HAP-1 (cell line): ENCODE data around the gene ING5.

Experiments
- DNase-seq, 2 experiments: peaks; one replicate each; pipeline ENCODE4 v3.0.0-alpha.2; 2016 to 2020; ENCODE audit warnings: low spot score in 2 of 2
- H3K27me3 ChIP-seq: fragments of 250-450 bp; sonication (Bioruptor Pico); 2 replicates; pipeline ENCODE4 v1.5.1; 2020; ENCODE audit warnings: low read depth, mild to moderate bottlenecking, moderate library complexity
- H3K36me3 ChIP-seq: fragments of 250-450 bp; sonication (Bioruptor Pico); replicated peaks from 2 replicates; pipeline ENCODE4 v1.5.1; 2020; ENCODE audit warnings: mild to moderate bottlenecking
- H3K4me1 ChIP-seq: fragments of 250-450 bp; sonication (Bioruptor Pico); 2 replicates; pipeline ENCODE4 v1.5.1; 2020; ENCODE audit warnings: mild to moderate bottlenecking
- H3K4me3 ChIP-seq: fragments of 250-450 bp; sonication (Bioruptor Pico); 2 replicates; pipeline ENCODE4 v1.5.1; 2020; ENCODE audit warnings: mild to moderate bottlenecking, moderate library complexity
- H3K9me3 ChIP-seq: fragments of 250-450 bp; sonication (Bioruptor Pico); 2 replicates; pipeline ENCODE4 v1.5.1; 2020; ENCODE audit warnings: mild to moderate bottlenecking, moderate library complexity
- in situ Hi-C: fragments of 300-500 bp; cut with MboI; formaldehyde crosslinking; loops from 3 replicates; pipeline ENCODE4 v1.14.3; 2020; ENCODE audit warnings: low sequenced_read_pairs, inconsistent platforms, mixed read lengths

Gene ING5

DNA sequence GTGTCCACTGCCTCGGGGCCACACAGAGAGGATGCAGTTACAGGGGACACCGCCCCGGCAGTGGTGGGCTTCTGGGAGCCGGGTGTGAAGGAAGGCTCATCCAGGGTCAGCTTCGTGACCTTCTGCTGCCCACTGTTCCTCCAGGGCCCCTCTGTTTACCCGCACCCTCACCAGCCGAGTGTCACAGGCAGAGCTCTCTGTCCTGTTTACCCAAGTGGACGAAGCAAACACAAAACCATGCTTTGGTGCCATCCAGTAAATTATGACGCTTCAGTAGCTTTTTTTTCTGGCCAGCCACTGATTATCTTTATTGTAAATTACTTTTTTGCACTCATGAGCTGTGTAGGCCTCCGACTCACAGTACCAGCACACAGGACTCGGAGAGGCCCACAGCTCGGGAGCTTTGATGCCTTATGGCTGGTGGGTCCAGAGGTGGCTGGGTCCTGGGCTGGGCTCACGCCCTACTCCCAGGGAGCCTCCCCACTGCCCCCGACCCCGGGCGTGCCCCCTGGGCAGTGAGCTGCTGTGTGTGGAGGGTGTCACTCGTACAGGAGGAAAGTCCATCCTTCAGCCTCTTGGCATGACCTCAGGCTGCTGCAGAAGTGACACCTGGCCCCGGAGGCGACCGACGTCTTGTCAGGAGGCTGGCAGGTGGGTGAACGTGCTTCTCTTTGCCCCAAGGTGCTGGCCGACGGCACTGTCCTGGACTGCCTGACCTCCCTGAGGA lies 42.4 kb downstream of the ING5 start:
- DNase-seq = no peak
- in situ Hi-C loops = no loop called here

DNA sequence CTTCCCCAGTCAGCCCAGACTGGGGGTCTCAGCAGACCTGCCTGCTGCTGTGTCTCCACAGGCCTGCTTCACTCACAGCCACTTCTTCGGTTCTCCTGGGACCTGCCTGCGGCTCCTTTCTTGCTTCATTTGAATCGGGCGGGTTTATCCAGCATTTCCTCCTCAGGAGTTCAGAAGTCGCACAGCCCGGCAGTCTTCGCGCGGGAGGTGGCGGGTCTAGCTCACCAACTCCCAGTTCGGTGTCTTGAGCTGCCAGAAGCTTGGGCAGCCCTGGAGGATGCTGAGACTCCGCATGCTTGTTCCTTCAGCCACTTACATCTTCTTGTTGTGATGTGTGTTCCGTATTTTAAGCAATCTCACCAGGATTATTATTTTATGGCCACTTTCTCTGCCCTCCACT lies 43.4 kb downstream of the ING5 start:
- DNase-seq = no peak
- H3K27me3 ChIP-seq = no peaks in the 10 kb centered on the region
- in situ Hi-C loops = no loop called here
- peaks cover 37% of the 10 kb centered on the region for H3K36me3 ChIP-seq
- no peaks in the 10 kb centered on the region for H3K9me3 ChIP-seq
- H3K4me3 ChIP-seq = no peak overlapping the region
- no peaks in the 10 kb centered on the region for H3K4me1 ChIP-seq

More for the DNA sequence above, 42.4 kb downstream of the ING5 start:
- H3K4me3 ChIP-seq = no peak overlapping the region
- no peaks in the 10 kb centered on the region for H3K9me3 ChIP-seq
- H3K27me3 ChIP-seq = no peaks in the 10 kb centered on the region
- H3K4me1 ChIP-seq = no peaks in the 10 kb centered on the region
- peaks cover 33% of the 10 kb centered on the region for H3K36me3 ChIP-seq

DNA sequence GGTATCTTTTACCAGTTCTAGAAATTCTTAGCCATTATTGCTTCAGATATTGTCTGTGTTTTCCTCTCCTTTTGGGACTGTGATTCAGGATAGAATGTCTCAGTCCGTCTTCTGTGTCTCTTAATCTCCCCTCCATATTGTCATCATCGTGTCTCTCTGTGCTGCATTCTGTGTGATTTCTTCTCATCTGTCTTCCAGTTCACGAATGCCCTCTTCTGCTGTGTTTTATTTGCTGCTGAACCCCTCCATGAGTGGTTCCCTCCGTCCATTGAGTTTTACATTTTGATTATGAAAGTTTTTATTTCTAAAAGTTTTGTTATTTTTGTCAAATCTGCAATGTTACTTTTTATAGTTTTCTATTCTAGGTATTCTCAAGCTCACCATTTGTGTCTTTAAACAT lies 44.2 kb downstream of the ING5 start:
- in situ Hi-C loops = no loop called here

DNA sequence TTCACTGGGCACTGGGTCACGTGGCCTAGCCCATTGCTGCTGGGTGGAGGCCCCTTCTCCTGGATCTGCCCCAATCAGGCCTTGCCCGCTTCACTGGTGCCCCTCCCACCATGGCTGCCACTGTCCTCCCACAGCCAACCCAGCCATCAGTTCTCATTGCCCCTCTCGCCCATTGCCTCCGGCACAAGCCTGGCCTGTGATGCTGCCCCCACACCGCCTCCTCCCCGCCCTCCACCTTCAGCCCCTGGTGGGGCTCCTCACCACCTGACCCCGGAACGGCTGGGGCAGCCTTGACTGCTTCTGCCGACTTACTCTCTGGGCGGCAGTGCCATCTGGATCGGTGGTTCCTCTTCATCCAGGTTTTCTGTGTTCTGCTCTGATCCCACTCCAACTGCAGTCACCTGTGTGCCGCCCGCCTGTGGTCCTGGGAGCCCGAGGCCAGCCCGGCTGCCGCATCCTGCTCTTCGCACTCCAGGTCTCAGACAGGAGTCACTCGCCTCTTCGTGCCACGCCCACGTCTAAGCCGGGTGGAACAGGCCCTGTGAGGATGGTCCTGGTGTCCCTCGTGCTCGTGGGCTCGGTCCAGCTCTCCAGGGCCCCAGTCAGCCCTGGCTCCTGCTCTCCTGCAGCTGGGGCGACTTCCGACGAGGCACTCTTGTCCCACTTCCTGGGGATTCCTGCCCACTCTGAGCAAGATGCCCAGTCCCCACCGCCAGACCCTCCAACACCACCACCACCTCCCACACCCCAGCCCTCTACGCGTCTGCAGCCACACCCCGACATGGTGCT lies 46.8 kb downstream of the ING5 start:
- Histone ChIP-seq H3K36me3 (peaks cover 43% of the 10 kb centered on the region), H3K4me3 (no peak overlapping the region), H3K27me3 (no peaks in the 10 kb centered on the region), H3K4me1 (no peaks in the 10 kb centered on the region), H3K9me3 (no peaks in the 10 kb centered on the region)
- DNase-seq = no peak
- in situ Hi-C loops = no loop called here

More for the DNA sequence above, 44.2 kb downstream of the ING5 start:
- H3K9me3 ChIP-seq = no peaks in the 10 kb centered on the region
- no peak overlapping the region for H3K4me3 ChIP-seq
- peaks cover 41% of the 10 kb centered on the region for H3K36me3 ChIP-seq
- no peaks in the 10 kb centered on the region for H3K4me1 ChIP-seq
- no peaks in the 10 kb centered on the region for H3K27me3 ChIP-seq
- no peak for DNase-seq

DNA sequence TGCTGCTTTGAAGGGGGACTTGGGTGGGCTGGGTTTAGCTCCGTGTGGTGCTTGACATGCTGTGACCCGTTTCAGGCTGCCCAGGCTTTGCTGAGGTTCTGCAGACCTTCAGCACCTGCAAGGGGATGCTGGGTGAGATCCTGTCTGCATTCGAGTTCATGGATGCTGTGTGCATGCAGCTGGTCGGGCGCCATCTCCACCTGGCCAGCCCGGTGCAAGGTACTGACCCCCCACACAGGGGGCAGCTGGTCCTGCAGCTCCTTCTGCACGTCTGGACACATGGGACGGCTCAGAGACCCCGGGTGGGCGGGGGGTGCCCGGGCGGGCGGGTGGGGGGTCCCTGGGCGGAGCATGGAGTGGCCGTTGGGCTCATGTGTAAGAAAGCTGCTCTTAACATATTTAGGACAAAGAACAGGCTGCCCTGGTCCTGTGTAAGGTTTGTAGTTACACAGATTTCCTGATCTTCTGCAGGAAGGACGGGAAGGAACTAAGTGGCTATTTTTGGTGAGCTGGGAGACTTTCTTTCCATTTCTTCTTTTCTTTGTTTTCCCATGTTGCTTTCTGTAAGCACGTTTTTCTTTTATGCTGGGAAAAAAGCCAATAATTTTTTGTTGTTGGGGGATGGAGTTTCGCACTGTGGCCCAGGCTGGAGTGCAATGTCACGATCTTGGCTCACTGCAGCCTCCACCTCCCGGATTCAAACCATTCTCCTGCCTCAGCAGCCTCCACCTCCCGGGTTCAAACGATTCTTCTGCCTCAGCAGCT lies 48.4 kb downstream of the ING5 start:
- no peak for DNase-seq
- no peak overlapping the region for H3K4me3 ChIP-seq
- no peaks in the 10 kb centered on the region for H3K4me1 ChIP-seq

DNA sequence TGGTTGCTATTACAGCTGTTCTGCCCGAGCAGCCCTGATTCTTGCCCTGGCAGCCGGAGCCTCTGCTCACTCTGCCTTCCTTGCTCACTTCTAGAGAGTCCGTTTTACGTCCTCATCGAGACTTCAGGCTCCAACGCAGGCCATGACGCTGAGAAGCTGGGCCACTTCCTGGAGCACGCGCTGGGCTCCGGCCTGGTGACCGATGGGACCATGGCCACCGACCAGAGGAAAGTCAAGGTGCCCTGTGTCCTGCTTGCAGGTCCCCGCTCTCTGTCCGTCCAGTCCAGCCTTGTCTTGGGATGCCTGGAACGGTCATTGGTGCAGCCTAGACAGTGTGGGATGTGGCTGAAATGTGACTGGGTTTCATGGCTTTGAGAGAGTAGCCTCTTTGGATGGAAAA lies 49.3 kb downstream of the ING5 start:
- DNase-seq = no peak
- H3K4me1 ChIP-seq = no peaks in the 10 kb centered on the region
- H3K9me3 ChIP-seq = no peaks in the 10 kb centered on the region
- no peak overlapping the region for H3K4me3 ChIP-seq
- peaks cover 31% of the 10 kb centered on the region for H3K36me3 ChIP-seq
- no peaks in the 10 kb centered on the region for H3K27me3 ChIP-seq
- in situ Hi-C loops = no loop called here

More for the DNA sequence above, 48.4 kb downstream of the ING5 start:
- Histone ChIP-seq H3K27me3 (no peaks in the 10 kb centered on the region), H3K36me3 (peaks cover 30% of the 10 kb centered on the region), H3K9me3 (no peaks in the 10 kb centered on the region)
- in situ Hi-C loops = no loop called here

DNA sequence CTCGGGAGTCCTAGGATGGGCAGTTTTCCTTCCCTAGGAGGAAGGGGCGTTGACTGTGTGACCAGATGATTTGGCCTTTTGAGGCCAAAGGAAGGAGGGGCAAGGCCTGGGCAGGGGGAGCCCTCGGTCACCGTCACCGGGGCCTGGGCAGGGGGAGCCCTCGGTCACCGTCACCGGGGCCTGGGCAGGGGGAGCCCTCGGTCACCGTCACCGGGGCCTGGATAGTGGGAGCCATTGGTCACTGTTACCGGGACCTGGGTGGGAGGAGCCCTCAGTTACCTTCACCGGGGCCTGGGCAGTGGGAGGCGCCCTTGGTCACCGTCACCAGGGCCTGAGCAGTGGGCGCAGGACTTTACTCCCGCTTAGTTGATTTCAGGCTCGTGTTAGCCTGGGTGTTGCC lies 49.9 kb downstream of the ING5 start:
- no peak for DNase-seq
- Histone ChIP-seq H3K4me3 (no peak overlapping the region), H3K4me1 (no peaks in the 10 kb centered on the region), H3K27me3 (no peaks in the 10 kb centered on the region), H3K36me3 (peaks cover 36% of the 10 kb centered on the region), H3K9me3 (no peaks in the 10 kb centered on the region)
- in situ Hi-C loops = no loop called here

DNA sequence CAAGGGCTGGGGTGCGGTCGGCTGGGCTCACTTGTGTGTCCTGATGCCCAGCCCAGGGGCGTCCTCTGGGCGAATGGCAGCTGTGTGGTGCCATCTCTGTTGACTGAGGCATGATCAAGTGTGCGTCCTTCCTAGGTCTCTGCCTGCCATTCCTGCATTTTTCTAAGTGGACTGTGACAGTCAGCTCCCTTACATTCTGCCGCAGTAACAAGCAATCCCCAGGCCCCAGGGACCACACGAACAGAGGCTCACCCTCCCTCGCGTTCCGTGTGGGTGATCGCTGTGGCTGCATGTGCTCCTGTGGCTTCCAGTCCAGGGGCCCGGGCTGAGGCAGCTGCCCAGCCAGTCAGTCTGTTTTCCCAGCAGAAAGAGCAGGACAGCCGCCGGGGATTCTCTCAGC lies 50.4 kb downstream of the ING5 start:
- in situ Hi-C loops = no loop called here
- peaks cover 38% of the 10 kb centered on the region for H3K36me3 ChIP-seq

DNA sequence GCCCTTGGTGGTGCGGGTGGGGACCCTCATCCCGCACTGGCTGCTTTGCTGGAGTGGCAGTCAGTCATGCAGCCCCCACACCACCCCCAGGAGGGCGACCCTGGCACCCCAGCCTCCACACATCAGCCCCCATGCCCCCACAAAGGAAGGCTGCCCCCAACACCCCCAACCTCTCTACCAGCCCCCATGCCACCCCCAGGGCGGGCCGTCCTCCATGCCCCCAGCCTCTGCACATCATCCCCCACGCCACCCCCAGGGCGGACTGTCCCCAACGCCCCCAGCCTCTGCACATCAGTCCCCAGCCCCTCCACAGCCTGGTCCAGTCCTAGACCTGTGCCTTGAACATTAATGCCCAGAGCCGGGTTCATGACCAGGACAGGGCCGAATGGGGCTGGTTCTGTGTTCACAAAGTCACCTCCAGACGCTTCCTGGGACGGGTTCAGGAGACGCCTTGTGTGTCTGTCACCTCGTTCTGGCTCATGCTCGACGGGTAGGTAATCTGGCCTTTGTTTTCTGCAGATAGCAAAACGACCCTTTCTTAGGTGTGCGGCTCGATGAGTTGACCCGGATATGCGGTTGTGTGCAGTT lies 50.9 kb downstream of the ING5 start:
- in situ Hi-C loops = no loop called here
- H3K36me3 ChIP-seq = peaks cover 38% of the 10 kb centered on the region
- H3K27me3 ChIP-seq = no peaks in the 10 kb centered on the region
- no peaks in the 10 kb centered on the region for H3K9me3 ChIP-seq
- no peak for DNase-seq
- no peaks in the 10 kb centered on the region for H3K4me1 ChIP-seq
- H3K4me3 ChIP-seq = no peak overlapping the region

More for the DNA sequence above, 50.4 kb downstream of the ING5 start:
- H3K9me3 ChIP-seq = no peaks in the 10 kb centered on the region
- no peak overlapping the region for H3K4me3 ChIP-seq
- no peaks in the 10 kb centered on the region for H3K27me3 ChIP-seq
- H3K4me1 ChIP-seq = no peaks in the 10 kb centered on the region
- DNase-seq = no peak

DNA sequence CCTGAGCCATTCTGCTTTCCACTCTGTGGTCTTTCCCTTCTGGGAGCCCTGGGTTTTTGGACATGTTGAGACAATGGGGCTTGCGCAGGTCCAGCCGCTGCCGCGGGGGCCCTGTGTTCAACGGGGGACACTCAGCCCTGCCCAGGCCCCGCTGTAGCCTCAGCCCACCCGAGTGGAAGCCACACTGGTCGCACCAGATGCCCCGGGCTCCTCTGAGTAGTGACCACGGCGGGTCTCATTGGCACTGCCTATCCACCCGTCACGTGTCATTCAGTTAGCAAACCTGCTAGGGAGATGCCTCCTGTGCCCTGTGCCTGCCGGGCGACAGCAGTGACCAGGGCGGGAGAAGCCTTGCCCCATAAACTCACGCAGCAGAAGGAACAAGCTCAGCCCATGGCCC lies 51.7 kb downstream of the ING5 start:
- no peaks in the 10 kb centered on the region for H3K27me3 ChIP-seq
- H3K36me3 ChIP-seq = peaks cover 37% of the 10 kb centered on the region
- DNase-seq = no peak
- in situ Hi-C loops = no loop called here
- no peaks in the 10 kb centered on the region for H3K9me3 ChIP-seq
- H3K4me3 ChIP-seq = no peak overlapping the region
- no peaks in the 10 kb centered on the region for H3K4me1 ChIP-seq

DNA sequence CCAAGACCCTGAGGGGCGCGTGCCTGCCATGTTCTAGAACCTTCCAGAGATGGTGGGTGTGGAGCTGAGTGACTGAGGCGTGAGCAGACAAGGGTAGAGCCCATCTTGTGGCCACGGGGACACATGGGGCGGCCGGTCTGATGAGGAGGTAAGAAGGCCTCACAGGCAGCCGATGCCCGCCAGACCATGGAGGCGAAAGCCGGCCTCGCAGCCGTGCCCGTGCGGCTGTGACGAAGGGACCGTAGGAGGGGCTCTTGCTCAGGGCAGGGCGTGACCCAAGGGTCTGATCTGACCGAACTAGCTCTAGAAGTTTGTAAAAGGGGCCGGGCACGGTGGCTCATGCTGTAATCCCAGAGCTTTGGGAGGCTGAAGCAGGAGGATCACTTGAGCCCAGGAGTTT lies 52.2 kb downstream of the ING5 start:
- in situ Hi-C loops = no loop called here
- Histone ChIP-seq H3K9me3 (no peaks in the 10 kb centered on the region), H3K27me3 (no peaks in the 10 kb centered on the region), H3K4me1 (no peaks in the 10 kb centered on the region), H3K4me3 (no peak overlapping the region), H3K36me3 (peaks cover 31% of the 10 kb centered on the region)
- no peak for DNase-seq

DNA sequence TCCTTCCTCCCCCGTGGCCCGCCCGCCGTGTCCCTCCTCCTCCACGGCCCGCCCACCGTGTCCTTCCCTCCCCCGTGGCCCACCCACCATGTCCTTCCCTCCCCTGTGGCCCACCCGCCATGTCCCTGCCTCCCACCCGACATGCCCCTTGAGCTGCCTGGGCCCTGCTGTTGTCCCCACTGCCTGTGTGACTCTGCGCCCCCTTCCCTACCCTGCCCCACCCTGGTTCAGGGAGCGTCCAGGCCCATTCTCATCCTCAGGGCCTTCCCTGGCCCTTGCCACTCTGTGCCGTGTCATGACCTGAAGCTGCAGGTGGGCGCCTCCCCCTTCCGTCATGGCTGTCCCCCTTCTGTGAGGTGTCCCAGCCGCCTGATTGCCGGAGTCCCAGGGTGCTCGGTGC lies 53.3 kb downstream of the ING5 start:
- H3K4me3 ChIP-seq = no peak overlapping the region
- no peaks in the 10 kb centered on the region for H3K9me3 ChIP-seq
- in situ Hi-C loops = no loop called here
- no peaks in the 10 kb centered on the region for H3K4me1 ChIP-seq
- peaks cover 26% of the 10 kb centered on the region for H3K36me3 ChIP-seq
- no peak for DNase-seq
- H3K27me3 ChIP-seq = no peaks in the 10 kb centered on the region

DNA sequence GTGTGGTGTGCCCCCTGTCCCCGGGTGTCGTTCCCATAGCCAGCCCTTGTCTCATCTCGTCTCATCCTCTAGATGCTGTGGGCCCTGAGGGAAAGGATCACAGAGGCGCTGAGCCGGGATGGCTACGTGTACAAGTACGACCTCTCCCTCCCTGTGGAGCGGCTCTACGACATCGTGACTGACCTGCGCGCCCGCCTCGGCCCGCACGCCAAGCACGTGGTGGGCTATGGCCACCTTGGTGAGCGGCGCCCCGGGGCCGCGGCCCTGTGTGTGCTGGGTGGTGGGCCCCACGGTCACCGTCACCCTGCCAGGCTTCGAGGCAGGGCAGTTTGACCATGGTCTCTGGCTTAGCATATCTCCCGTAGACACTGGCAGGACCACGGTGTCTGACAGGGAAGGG lies 53.9 kb downstream of the ING5 start:
- no peak overlapping the region for H3K4me3 ChIP-seq
- no peaks in the 10 kb centered on the region for H3K27me3 ChIP-seq
- no peaks in the 10 kb centered on the region for H3K9me3 ChIP-seq
- no peak for DNase-seq
- H3K4me1 ChIP-seq = no peaks in the 10 kb centered on the region
- H3K36me3 ChIP-seq = peaks cover 27% of the 10 kb centered on the region
- in situ Hi-C loops = no loop called here
